IMR-90 (cell line): ENCODE results near the gene SKIC8. TPM values are rescaled to one million over a fixed set of nuclear protein-coding genes. Genes with fewer than 3 reads are reported as not detected.
"Not testable (repeated sequence)": the region's sequence is repeated elsewhere in the genome, so short reads cannot be mapped to it uniquely, and the experiment has no call there.

ENCODE experiments used
- ATAC-seq: fragments of 200-7000 bp; cut with Tn5 transposase; 2 replicates; pipeline ENCODE4 v1.9.1; 2020; ENCODE audit warnings: low read depth, mild to moderate bottlenecking, moderate library complexity
- BruUV-seq: library from RNA; stranded (reverse); fragments of 400-500 nt; replicated peaks from 2 replicates; lab custom pipeline; 2021; lab: Mats Ljungman, UMichigan
- CTCF ChIA-PET: fragments of 300-600 bp; formaldehyde crosslinking; extraction: SDS; loops from one replicate; lab custom pipeline; 2021; ENCODE audit warnings: antibody characterized with exemption; lab: Yijun Ruan, JAX
- POLR2A ChIA-PET: fragments of 300-600 bp; sonication (Branson Sonifier 250); formaldehyde crosslinking; loops from one replicate; lab custom pipeline; 2022; ENCODE audit warnings: antibody characterized with exemption; ENCODE audit not compliant: unreplicated experiment; lab: Charles Lee
- DNase-seq: peaks from one replicate; pipeline ENCODE4 v3.0.0; 2013
- H2AFZ ChIP-seq: replicated peaks from 2 replicates; pipeline ENCODE3; 2013; ENCODE audit warnings: low read length, mild to moderate bottlenecking; ENCODE audit not compliant: poor library complexity
- H2AK5ac ChIP-seq: 2 replicates; pipeline ENCODE4 v1.6.1; 2013; ENCODE audit warnings: low read depth, low read length, inconsistent platforms
- H2AK9ac ChIP-seq: replicated peaks from 2 replicates; pipeline ENCODE3; 2013; ENCODE audit warnings: mild to moderate bottlenecking, low read depth, low read length, moderate library complexity; ENCODE audit not compliant: poor library complexity
- H2BK120ac ChIP-seq: 2 replicates; pipeline ENCODE4 v1.6.1; 2013; ENCODE audit warnings: low read depth, low read length, inconsistent platforms
- H2BK15ac ChIP-seq: 3 replicates; pipeline ENCODE4 v1.6.1; 2013; ENCODE audit warnings: low read depth, low read length, inconsistent platforms
- H2BK20ac ChIP-seq: 2 replicates; pipeline ENCODE4 v1.6.1; 2013; ENCODE audit warnings: low read depth, mild to moderate bottlenecking, inconsistent platforms, low read length, moderate library complexity
- H2BK5ac ChIP-seq: 2 replicates; pipeline ENCODE4 v1.6.1; 2013; ENCODE audit warnings: mild to moderate bottlenecking, low read depth, low read length, inconsistent platforms; ENCODE audit not compliant: poor library complexity, severe bottlenecking
- H3K14ac ChIP-seq: replicated peaks from 2 replicates; pipeline ENCODE4 v1.6.1; 2013; ENCODE audit warnings: low read depth, low read length, inconsistent platforms
- H3K18ac ChIP-seq: 2 replicates; pipeline ENCODE4 v1.6.1; 2013; ENCODE audit warnings: low read depth, low read length, control low read depth
- H3K23ac ChIP-seq: 2 replicates; pipeline ENCODE4 v1.6.1; 2013; ENCODE audit warnings: low read depth, low read length, inconsistent platforms
- H3K27ac ChIP-seq: 2 replicates; pipeline ENCODE4 v1.5.1; 2013; ENCODE audit warnings: mild to moderate bottlenecking, control low read depth, low read length; ENCODE audit not compliant: insufficient read depth
- H3K27me3 ChIP-seq: 2 replicates; pipeline ENCODE4 v1.6.1; 2013; ENCODE audit warnings: low read length; ENCODE audit not compliant: control insufficient read depth, insufficient read depth
- H3K36me3 ChIP-seq: 2 replicates; pipeline ENCODE4 v1.6.1; 2013; ENCODE audit warnings: low read length, mixed read lengths; ENCODE audit not compliant: control insufficient read depth, insufficient read depth
- H3K4ac ChIP-seq: 2 replicates; pipeline ENCODE4 v1.6.1; 2013; ENCODE audit warnings: low read depth, low read length, inconsistent platforms
- H3K4me1 ChIP-seq: 2 replicates; pipeline ENCODE4 v1.6.1; 2013; ENCODE audit warnings: low read length, mixed read lengths; ENCODE audit not compliant: control insufficient read depth, insufficient read depth
- H3K4me2 ChIP-seq: 2 replicates; pipeline ENCODE4 v1.6.1; 2013; ENCODE audit warnings: low read depth, mild to moderate bottlenecking, control low read depth, low read length, moderate library complexity
- H3K4me3 ChIP-seq: 2 replicates; pipeline ENCODE4 v1.5.1; 2013; ENCODE audit warnings: low read depth, mild to moderate bottlenecking, control low read depth, low read length, moderate library complexity; ENCODE audit not compliant: insufficient read depth
- H3K56ac ChIP-seq: 2 replicates; pipeline ENCODE4 v1.6.1; 2013; ENCODE audit warnings: low read length, inconsistent platforms; ENCODE audit not compliant: insufficient read depth; ENCODE audit errors: extremely low read depth
- H3K79me1 ChIP-seq, 2 experiments: 2 replicates each; pipeline ENCODE4 v1.6.1; 2013; ENCODE audit warnings: low read length in 2 of 2, inconsistent platforms in 1 of 2, low read depth in 1 of 2
- H3K9ac ChIP-seq: 2 replicates; pipeline ENCODE4 v1.6.1; 2013; ENCODE audit warnings: low read depth, low read length, control low read depth
- H3K9me1 ChIP-seq: 2 replicates; pipeline ENCODE4 v1.6.1; 2013; ENCODE audit warnings: low read length, inconsistent platforms; ENCODE audit not compliant: insufficient read depth
- H3K9me3 ChIP-seq: 2 replicates; pipeline ENCODE4 v1.6.1; 2013; ENCODE audit warnings: low read length; ENCODE audit not compliant: control insufficient read depth, insufficient read depth
- H4K20me1 ChIP-seq: 2 replicates; pipeline ENCODE4 v1.6.1; 2013; ENCODE audit warnings: low read length, inconsistent platforms; ENCODE audit not compliant: insufficient read depth
- H4K5ac ChIP-seq: 2 replicates; pipeline ENCODE4 v1.6.1; 2013; ENCODE audit warnings: mild to moderate bottlenecking, low read depth, low read length, control low read depth
- H4K8ac ChIP-seq, 2 experiments: 2 replicates each; pipeline ENCODE4 v1.6.1; 2013; ENCODE audit warnings: low read depth in 2 of 2, low read length in 2 of 2, control low read depth in 1 of 2, inconsistent platforms in 1 of 2
- H4K91ac ChIP-seq: 2 replicates; pipeline ENCODE4 v1.6.1; 2013; ENCODE audit warnings: low read depth, low read length, inconsistent platforms; ENCODE audit not compliant: insufficient read depth
- BHLHE40 ChIP-seq: fragments of 150-350 bp; IDR thresholded peaks from 2 replicates; pipeline ENCODE4 v1.6.1; 2016; ENCODE audit warnings: mild to moderate bottlenecking, low read depth, low read length
- CEBPB ChIP-seq: IDR thresholded peaks from 2 replicates; pipeline ENCODE4 v1.6.1; 2012; ENCODE audit warnings: low read depth, low read length, improper control_type of control experiment
- NFE2L2 ChIP-seq: fragments of 150-350 bp; IDR thresholded peaks from 2 replicates; pipeline ENCODE4 v1.6.1; 2016; ENCODE audit warnings: low read depth, mild to moderate bottlenecking, low read length
- WGBS, 2 experiments: methylation state at CpG; one replicate each; pipeline versions ENCODE4 v1.1.5 to v1.1.7; 2013; ENCODE audit warnings: missing lambda C conversion rate in 2 of 2; ENCODE audit not compliant: insufficient read length in 1 of 2; ENCODE audit errors: extremely low coverage in 2 of 2; 5-methylcytosine and 5-hydroxymethylcytosine counted together
- dilution Hi-C: fragments of 300-500 bp; cut with HindIII; formaldehyde crosslinking; loops from one replicate; pipeline ENCODE4 v1.14.3; 2018; ENCODE audit warnings: low sequenced_read_pairs; ENCODE audit not compliant: unreplicated experiment
- in situ Hi-C: fragments of 300-500 bp; cut with MboI; formaldehyde crosslinking; loops from 3 replicates; pipeline ENCODE4 v1.14.3; 2019; ENCODE audit warnings: low sequenced_read_pairs, inconsistent platforms, mixed read lengths
- intact Hi-C: fragments of 100-400 bp; cut with micrococcal nuclease; formaldehyde crosslinking; loops from 2 replicates; pipeline ENCODE4 v1.10.0; 2022
- polyA plus RNA-seq, 3 experiments: library from polyadenylated mRNA; depleted of rRNA; stranded (reverse); fragments of >200 nt; gene quantifications; 2 replicates each; pipeline ENCODE4 v1.2.3, GENCODE V29; 2012; ENCODE audit warnings: low replicate concordance in 1 of 3
- total RNA-seq: library from RNA; depleted of rRNA; stranded (reverse); fragments of >200 nt; gene quantifications from 2 replicates; pipeline ENCODE4 v1.2.3, GENCODE V29; 2012

The SKIC8 gene
- total and polyA plus RNA-seq, 2 of the 4 experiments (the other 2 are of a cell fraction), result 72.2 to 124 TPM

- TF ChIP-seq BHLHE40 (no peak), NFE2L2 (no peak), CEBPB (no peak)
- H2BK20ac ChIP-seq, result no peak overlapping the region
- H3K56ac ChIP-seq, result no peak overlapping the region
- no peaks in the 10 kb centered on the region; the same call in 1 of the 2 replicates for H3K9me1 ChIP-seq
- no peak overlapping the region for H2BK120ac ChIP-seq
- ATAC-seq (no peak), DNase-seq (no peak)
- no peaks in the 10 kb centered on the region; the same call in 1 of the 2 replicates for H4K20me1 ChIP-seq
- no peak overlapping the region for H3K23ac ChIP-seq
- no TSS peak for BruUV-seq
- in situ Hi-C loops (no loop called here), intact Hi-C loops (no loop called here), dilution Hi-C loops (no loop called here)
- H3K4me2 ChIP-seq, result no peak overlapping the region
- no peaks in the 10 kb centered on the region for H3K36me3 ChIP-seq
- H3K9ac ChIP-seq, result no peak overlapping the region
- H2AK9ac ChIP-seq, result no peak overlapping the region
- no peak overlapping the region for H3K4ac ChIP-seq
- H3K18ac ChIP-seq, result no peak overlapping the region
- H4K5ac ChIP-seq, result no peak overlapping the region
- no peak overlapping the region for H4K8ac ChIP-seq
- no CpG with 5 or more reads among the region's 1 CpG for WGBS, 2 experiments
- no peak overlapping the region for H3K4me3 ChIP-seq
- H3K27ac ChIP-seq, result no peak overlapping the region
- no peaks in the 10 kb centered on the region for H3K9me3 ChIP-seq
- H3K27me3 ChIP-seq, result peaks cover 21% of the 10 kb centered on the region
- ChIA-PET POLR2A (no interaction called here), CTCF (no interaction called here)
- H2BK5ac ChIP-seq, result no peak overlapping the region
- no peak overlapping the region for H3K14ac ChIP-seq
- no peak overlapping the region for H2AK5ac ChIP-seq
- H3K79me1 ChIP-seq, result no peaks in the 10 kb centered on the region
- H2BK15ac ChIP-seq, result no peak overlapping the region
- no peak overlapping the region for H4K91ac ChIP-seq
- H3K4me1 ChIP-seq, result no peaks in the 10 kb centered on the region
- H2AFZ ChIP-seq, result no peak overlapping the region
Measured at GRCh38 chr15:78247911-78248310, 51.5 kb downstream of the SKIC8 start.

- H3K23ac ChIP-seq, H3K36me3 ChIP-seq, H3K56ac ChIP-seq, H3K79me1 ChIP-seq, H4K5ac ChIP-seq, intact Hi-C loops, H3K4me2 ChIP-seq, POLR2A ChIA-PET, H3K18ac ChIP-seq, H3K27ac ChIP-seq, in situ Hi-C loops, H2AK5ac ChIP-seq, dilution Hi-C loops, H2AK9ac ChIP-seq, H3K4ac ChIP-seq, H2BK20ac ChIP-seq, H2BK120ac ChIP-seq, BruUV-seq, H4K91ac ChIP-seq, H4K20me1 ChIP-seq, ATAC-seq, H3K9me3 ChIP-seq, H3K14ac ChIP-seq, H2AFZ ChIP-seq, H2BK5ac ChIP-seq, DNase-seq, H3K4me1 ChIP-seq, H2BK15ac ChIP-seq, H3K27me3 ChIP-seq, H3K9ac ChIP-seq, H3K4me3 ChIP-seq, H3K9me1 ChIP-seq, H4K8ac ChIP-seq: not testable (repeated sequence)
- CTCF ChIA-PET, result interaction anchor here (0.6 kb wide), 1 partner anchor 133 kb away, joined by 4 read pairs; no protein-coding TSS in a partner anchor
- WGBS, 2 experiments, result 95% methylated on average over 8 of the region's 39 CpGs; no CpG with 5 or more reads in 1 of the 2 experiments
Measured at GRCh38 chr15:78245976-78246620, 53.3 kb downstream of the SKIC8 start.
